OCI-M2 (cell line): ENCODE measurements around the gene RBPJL.

ENCODE experiments used
- DNase-seq: peaks from one replicate; lab custom pipeline; 2025; ENCODE audit not compliant: unreplicated experiment; lab: John Stamatoyannopoulos, UW

The RBPJL gene

DNA sequence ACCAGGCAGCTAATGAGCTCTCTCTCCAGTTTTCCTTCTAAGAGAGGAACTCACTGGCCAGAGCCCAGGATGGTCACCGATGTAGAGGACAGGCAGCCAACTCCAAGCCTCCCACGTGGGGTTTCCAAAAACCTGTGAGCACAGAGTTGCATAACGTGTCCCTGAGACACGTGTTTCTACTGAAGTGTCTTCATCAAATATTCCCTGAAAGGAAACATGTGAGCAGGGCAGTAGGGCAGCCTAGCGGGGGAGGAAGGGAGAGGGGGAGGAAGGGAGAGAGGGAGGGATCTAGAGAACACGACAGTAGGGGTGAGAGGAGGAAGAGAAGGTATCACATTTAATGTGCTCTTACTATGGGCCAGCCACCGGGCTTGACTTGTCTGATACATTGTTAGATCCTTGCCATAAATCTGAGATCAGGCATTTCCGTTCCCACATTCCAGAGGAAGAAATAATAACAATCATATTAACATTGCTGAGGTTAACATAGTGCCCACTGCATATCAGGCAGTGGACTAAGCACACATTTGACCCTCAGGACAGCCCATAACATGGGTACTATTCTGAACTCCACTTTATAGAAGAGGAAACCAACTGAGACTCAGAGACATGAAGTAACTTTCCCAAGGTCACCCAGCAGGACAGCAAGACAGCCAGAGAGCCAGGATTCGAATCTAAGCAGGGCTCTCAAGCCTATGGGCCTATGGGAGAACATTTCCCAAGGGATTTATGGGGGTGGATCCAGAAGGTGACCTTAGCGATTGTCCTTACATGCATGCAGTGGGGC lies 51.8 kb downstream of the RBPJL start:
- DNase-seq, result no peak

DNA sequence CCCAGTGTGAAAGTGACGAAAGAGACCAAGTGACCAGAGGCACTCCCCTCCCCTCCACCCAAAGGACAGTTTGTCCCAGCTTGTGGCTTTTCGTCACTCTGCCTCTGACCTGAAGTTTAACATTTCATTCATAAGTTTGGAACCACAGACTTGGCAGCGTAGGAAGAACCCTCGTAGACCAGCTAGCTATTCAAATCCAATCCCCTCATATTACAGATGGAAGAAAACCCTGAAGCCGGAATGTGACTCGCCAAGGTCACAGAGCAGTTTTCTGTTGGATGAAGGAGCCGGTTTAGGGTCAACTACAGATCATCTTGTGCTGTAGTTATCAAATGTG lies 52.4 kb downstream of the RBPJL start:
- no peak for DNase-seq

- no peak for DNase-seq
Observed at GRCh38 chr20:45359406-45360148, 52.9 kb downstream of the RBPJL start.

- no peak for DNase-seq
Observed at GRCh38 chr20:45361793-45362192, 55.2 kb downstream of the RBPJL start.

- peak; percentile 97 for DNase-seq
Observed at GRCh38 chr20:45362804-45363610, 56.4 kb downstream of the RBPJL start, which contains the start of gene SYS1. Gene SYS1, plus strand, starts transcription at chr20:45363156. Its CDS starts 376 bp downstream, at chr20:45363532.

DNA sequence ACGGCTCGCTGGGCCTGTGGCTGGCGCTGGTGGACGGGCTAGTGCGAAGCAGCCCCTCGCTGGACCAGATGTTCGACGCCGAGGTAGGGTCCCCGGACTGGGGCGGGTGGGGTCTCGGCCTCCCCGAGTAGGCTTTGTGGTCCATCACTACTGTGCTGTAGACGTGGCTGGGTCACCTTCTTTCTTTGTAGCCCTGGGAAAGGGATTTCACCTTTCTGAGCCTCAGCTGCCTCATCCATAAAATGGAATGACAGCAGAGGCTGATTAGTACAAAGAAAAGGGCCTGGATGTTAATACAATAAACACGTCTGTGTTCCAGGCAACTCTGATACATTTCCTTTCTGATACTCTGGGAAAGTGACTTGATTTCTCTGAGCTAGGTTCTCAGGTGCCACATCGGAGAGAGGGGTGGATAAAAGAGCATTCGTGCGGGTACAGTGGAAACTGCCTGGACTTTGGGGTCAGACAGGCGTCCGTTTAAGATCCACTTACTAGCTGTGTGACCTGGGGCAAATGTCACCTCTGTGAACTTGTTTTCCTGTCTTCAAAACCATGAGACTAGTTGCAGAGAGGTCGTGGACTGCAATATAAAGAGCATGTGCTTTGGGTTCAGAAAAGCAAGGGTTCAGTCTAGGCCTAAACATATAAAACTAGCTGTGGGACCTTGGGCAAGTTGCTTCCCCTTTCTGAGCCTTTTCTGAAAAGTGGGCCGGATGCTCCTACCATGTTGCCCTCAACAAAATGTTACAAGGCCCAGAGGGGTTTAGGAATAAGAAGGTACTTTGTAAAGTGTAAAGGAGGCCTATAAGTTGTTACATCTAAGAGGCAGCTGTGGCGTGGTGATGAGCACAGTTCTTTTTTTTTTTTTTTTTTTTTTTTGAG lies 57.2 kb downstream of the RBPJL start:
- DNase-seq, result no peak

GRCh38 chr20:45365444-45365970 lies 58.9 kb downstream of the RBPJL start:
- DNase-seq, result no peak

DNA sequence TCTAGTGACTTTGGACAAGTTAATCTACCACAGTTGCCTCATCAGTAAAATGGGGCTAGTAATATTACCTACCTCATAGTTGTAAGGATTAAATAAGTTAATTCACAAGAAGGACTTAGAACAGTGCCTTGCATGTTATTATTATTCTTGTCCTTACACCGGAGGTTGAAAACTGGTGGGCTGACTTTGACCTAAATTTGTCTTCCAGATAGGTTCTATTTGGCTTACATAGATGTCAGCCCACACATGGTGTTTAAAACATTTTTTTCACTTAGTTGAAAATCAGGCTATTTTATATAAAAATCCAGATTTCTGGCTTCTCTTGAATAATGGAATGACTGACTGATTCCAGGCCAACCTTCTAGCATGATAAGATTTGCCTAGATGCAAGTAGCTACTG lies 59.6 kb downstream of the RBPJL start:
- DNase-seq, result no peak

- no peak for DNase-seq
Observed at GRCh38 chr20:45366631-45367030, 60.0 kb downstream of the RBPJL start.

GRCh38 chr20:45367126-45367525 lies 60.5 kb downstream of the RBPJL start:
- DNase-seq, result no peak
